HepG2 (cell line): Measurements from ENCODE around the gene ERFL. TPM values are rescaled to one million over a fixed set of nuclear protein-coding genes. Genes with fewer than 3 reads are reported as not detected.

Experiments
- ATAC-seq: fragments of 200-7000 bp; cut with Tn5 transposase; 3 replicates; pipeline ENCODE4 v1.9.1; 2020; ENCODE audit warnings: mild to moderate bottlenecking, moderate library complexity
- BruUV-seq: library from RNA; stranded (reverse); fragments of 400-500 nt; replicated peaks from 2 replicates; lab custom pipeline; 2021; lab: Mats Ljungman, UMichigan
- CTCF ChIA-PET: fragments of 300-600 bp; formaldehyde crosslinking; extraction: SDS; loops from one replicate; lab custom pipeline; 2021; ENCODE audit warnings: low total read pairs, inconsistent platforms, low intra/inter-chr PET ratio; lab: Yijun Ruan, JAX
- POLR2A ChIA-PET: fragments of 350-600 bp; sonication (Branson Sonifier 250); formaldehyde crosslinking; loops from one replicate; lab custom pipeline; 2020; ENCODE audit warnings: antibody characterized with exemption, inconsistent platforms; lab: Yijun Ruan, JAX
- DNase-seq: peaks from one replicate; pipeline ENCODE4 v3.0.0-alpha.2; 2015; ENCODE audit warnings: low spot score
- FAIRE-seq: peaks from 3 replicates; lab custom pipeline; 2011; peaks lifted over from hg19 to GRCh38; lab: Jason Lieb, UNC
- H2AFZ ChIP-seq: one replicate; pipeline ENCODE4 v1.6.1; 2011; ENCODE audit warnings: low read length, inconsistent platforms
- H3K27ac ChIP-seq: fragments of 300-600 bp; 3 replicates; pipeline ENCODE4 v1.8.0; 2011; ENCODE audit warnings: mixed run types, mild to moderate bottlenecking, mixed read lengths, low read length, inconsistent platforms; ENCODE audit not compliant: insufficient read depth; ENCODE audit errors: extremely low read length
- H3K27me3 ChIP-seq, 2 experiments: fragments of 200-600 bp in 1 of 2; 2 replicates in 1 of 2; 3 replicates in 1 of 2; pipeline versions ENCODE4 v1.6.0 to v1.8.0; 2011; ENCODE audit warnings: low read length in 2 of 2, mild to moderate bottlenecking in 2 of 2, moderate library complexity in 2 of 2, inconsistent platforms in 1 of 2; ENCODE audit not compliant: insufficient read depth in 2 of 2, control insufficient read depth in 1 of 2
- H3K36me3 ChIP-seq, 2 experiments: fragments of 200-600 bp in 1 of 2; replicated peaks in 1 of 2; 2 replicates in 1 of 2; 3 replicates in 1 of 2; pipeline versions ENCODE4 v1.5.1 to v1.8.0; 2011; ENCODE audit warnings: low read length in 2 of 2, inconsistent platforms in 1 of 2; ENCODE audit not compliant: insufficient read depth in 2 of 2, control insufficient read depth in 1 of 2
- H3K4me1 ChIP-seq: 2 replicates; pipeline ENCODE4 v1.5.1; 2012; ENCODE audit warnings: low read length, inconsistent platforms; ENCODE audit not compliant: insufficient read depth
- H3K4me2 ChIP-seq: 2 replicates; pipeline ENCODE4 v1.6.0; 2011; ENCODE audit warnings: low read depth, low read length, inconsistent platforms
- H3K4me3 ChIP-seq, 3 experiments: fragments of 200-600 bp in 1 of 3; sonication (generic), shearing (Covaris generic) in 1 of 3; replicated peaks in 1 of 3; 2 replicates each; pipeline ENCODE4 v1.5.1; 2011 to 2016; ENCODE audit warnings: low read length in 3 of 3, inconsistent platforms in 2 of 3, low read depth in 2 of 3, mild to moderate bottlenecking in 2 of 3, control low read depth in 1 of 3, mixed read lengths in 1 of 3; ENCODE audit not compliant: insufficient read depth in 1 of 3
- H3K79me2 ChIP-seq: one replicate; pipeline ENCODE4 v1.6.1; 2011; ENCODE audit warnings: low read length, inconsistent platforms; ENCODE audit not compliant: insufficient read depth
- H3K9ac ChIP-seq: 2 replicates; pipeline ENCODE4 v1.6.0; 2011; ENCODE audit warnings: mild to moderate bottlenecking, low read depth, low read length, inconsistent platforms; ENCODE audit not compliant: insufficient read depth
- H3K9me3 ChIP-seq: 2 replicates; pipeline ENCODE4 v1.5.1; 2012; ENCODE audit warnings: mild to moderate bottlenecking, low read length
- H4K20me1 ChIP-seq: 2 replicates; pipeline ENCODE4 v1.6.0; 2011; ENCODE audit warnings: inconsistent platforms, mild to moderate bottlenecking, low read length, moderate library complexity; ENCODE audit not compliant: insufficient read depth
- CENPT ChIP-seq: sonication (generic); formaldehyde crosslinking; IDR thresholded peaks from 2 replicates; pipeline ENCODE4 v1.8.0; 2022; ENCODE audit warnings: low read depth, mild to moderate bottlenecking, moderate library complexity, missing genetic modification reagents
- FOSL2 ChIP-seq: sonication (generic); formaldehyde crosslinking; IDR thresholded peaks from 2 replicates; pipeline ENCODE4 v1.4.0; 2020; ENCODE audit warnings: missing genetic modification reagents
- HMGA1 ChIP-seq: sonication (generic); formaldehyde crosslinking; conservative IDR thresholded peaks from 2 replicates; pipeline ENCODE4 v1.4.0; 2020; ENCODE audit warnings: missing genetic modification reagents
- MED13 ChIP-seq: sonication (generic); formaldehyde crosslinking; IDR thresholded peaks from 2 replicates; pipeline ENCODE4 v1.5.0; 2020; ENCODE audit warnings: missing genetic modification reagents
- MEF2D ChIP-seq: sonication (generic); formaldehyde crosslinking; IDR thresholded peaks from 2 replicates; pipeline ENCODE4 v1.5.1; 2020; ENCODE audit warnings: mild to moderate bottlenecking, missing genetic modification reagents
- PHF21A ChIP-seq: sonication (generic); formaldehyde crosslinking; IDR thresholded peaks from 2 replicates; pipeline ENCODE4 v1.5.0; 2020; ENCODE audit warnings: mild to moderate bottlenecking, missing genetic modification reagents
- SP5 ChIP-seq: IDR thresholded peaks from 2 replicates; pipeline ENCODE4 v1.6.1; 2016; ENCODE audit warnings: low read depth, borderline replicate concordance
- ZC3H13 ChIP-seq: sonication (generic); formaldehyde crosslinking; IDR thresholded peaks from 2 replicates; pipeline ENCODE4 v1.8.1; 2023; ENCODE audit warnings: mild to moderate bottlenecking, missing genetic modification reagents, moderate library complexity
- ZNF180 ChIP-seq: sonication (generic); formaldehyde crosslinking; IDR thresholded peaks from 2 replicates; pipeline ENCODE4 v1.4.0; 2020; ENCODE audit warnings: low read depth, missing genetic modification reagents, borderline replicate concordance
- ZNF546 ChIP-seq: sonication (generic); formaldehyde crosslinking; conservative IDR thresholded peaks from 2 replicates; pipeline ENCODE4 v1.8.1; 2023; ENCODE audit warnings: mild to moderate bottlenecking, missing genetic modification reagents
- WGBS: methylation state at CpG from one replicate; pipeline ENCODE4 v1.1.6; 2017; ENCODE audit warnings: low lambda C conversion rate; 5-methylcytosine and 5-hydroxymethylcytosine counted together
- in situ Hi-C: cut with HindIII; loops from 2 replicates; pipeline ENCODE4 v1.10.0; 2017; ENCODE audit warnings: low pct_unique_long_range_greater_than_20kb; ENCODE audit not compliant: extremely low pct_ligation_motif_present
- intact Hi-C: fragments of 100-400 bp; cut with micrococcal nuclease; formaldehyde crosslinking; loops from one replicate; pipeline ENCODE4 v1.10.0; 2022; ENCODE audit not compliant: unreplicated experiment
- polyA plus RNA-seq, 8 experiments: library from polyadenylated mRNA; depleted of rRNA in 3 of 8; stranded (reverse) in 7 of 8; unstranded in 1 of 8; fragments of >200 nt; fragmentation: Illumina TruSeq in 4 of 8; extraction: Trizol in 4 of 8; gene quantifications; 2 replicates each; pipeline versions ENCODE4 v1.2.1 to v1.2.3, GENCODE V29; 2011 to 2016; ENCODE audit warnings: low read depth in 4 of 8, missing spikeins in 1 of 8, mixed read lengths in 1 of 8; ENCODE audit not compliant: insufficient read depth in 1 of 8
- total RNA-seq, 5 experiments: library from RNA; depleted of rRNA; stranded (reverse); fragments of >200 nt; fragmentation: Illumina TruSeq; extraction: Trizol; gene quantifications; 2 replicates each; pipeline ENCODE4 v1.2.3, GENCODE V29; 2016; ENCODE audit warnings: low read depth in 1 of 5
- TF ChIP-seq, protein P1 (sequence below): sonication (generic); formaldehyde crosslinking; IDR thresholded peaks from 2 replicates; pipeline ENCODE4 v1.8.1; 2023; ENCODE audit warnings: missing genetic modification reagents, mild to moderate bottlenecking, borderline replicate concordance
- TF ChIP-seq, protein P2 (sequence below): sonication (generic); formaldehyde crosslinking; IDR thresholded peaks from 2 replicates; pipeline ENCODE4 v1.4.0; 2020; ENCODE audit warnings: mild to moderate bottlenecking, missing genetic modification reagents
- TF ChIP-seq, protein P3 (sequence below), 2 experiments: sonication (generic) in 1 of 2; formaldehyde crosslinking in 1 of 2; IDR thresholded peaks; 2 replicates each; pipeline versions ENCODE4 v1.4.0 to v1.6.1; 2018 to 2020; ENCODE audit warnings: missing genetic modification reagents in 2 of 2, borderline replicate concordance in 1 of 2, low read depth in 1 of 2, mild to moderate bottlenecking in 1 of 2, missing biosample characterization in 1 of 2

ERFL gene
- total and polyA plus RNA-seq, 2 of the 13 experiments (the other 11 are each of a cell fraction or from before 2014, with no cell fraction given): not detected

DNA sequence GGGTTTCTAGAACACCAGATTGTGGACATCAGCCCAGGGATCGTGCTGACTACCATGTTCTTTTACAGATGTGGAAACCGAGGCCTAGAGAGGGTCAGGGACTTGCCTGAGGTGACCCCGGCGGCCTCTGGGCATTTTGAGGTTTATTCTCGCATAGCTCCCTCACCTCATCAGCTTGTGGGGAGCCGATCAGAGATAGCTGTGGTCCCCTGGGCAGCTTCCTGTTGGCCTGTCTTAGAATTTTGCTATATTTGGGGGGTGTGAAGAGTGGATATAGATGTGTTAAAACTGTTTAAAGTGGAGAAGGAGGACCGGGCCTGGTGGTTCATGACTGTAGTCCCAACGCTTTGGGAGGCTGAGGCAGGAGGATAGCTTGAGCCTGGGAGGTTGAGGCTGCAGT lies 38.4 kb downstream of the ERFL start:
- no peaks in the 10 kb centered on the region for H3K9me3 ChIP-seq
- H3K4me3 ChIP-seq: no peak overlapping the region
- H3K9ac ChIP-seq: no peak overlapping the region
- ChIA-PET POLR2A (no interaction called here), CTCF (no interaction called here)
- BruUV-seq: no TSS peak
- peaks cover 19% of the 10 kb centered on the region for H3K79me2 ChIP-seq
- 97% methylated on average over 7 of the region's 8 CpGs for WGBS
- peaks cover 8 to 20% of the 10 kb centered on the region in 2 experiments; a peak in 4 of 5 replicates for H3K36me3 ChIP-seq
- ATAC-seq (no peak), FAIRE-seq (no peak), DNase-seq (no peak)
- in situ Hi-C loops: loop anchor here (10.0 kb wide), 1 partner anchor 45 kb away; no protein-coding TSS in a partner anchor
- intact Hi-C loops: no loop called here
- no peaks in the 10 kb centered on the region for H4K20me1 ChIP-seq
- H3K4me2 ChIP-seq: no peak overlapping the region
- H3K27me3 ChIP-seq: no peaks in the 10 kb centered on the region
- H3K4me1 ChIP-seq: peaks cover 45% of the 10 kb centered on the region
- no peak overlapping the region for H2AFZ ChIP-seq
- H3K27ac ChIP-seq: no peak overlapping the region
- TF ChIP-seq, protein P1, sequence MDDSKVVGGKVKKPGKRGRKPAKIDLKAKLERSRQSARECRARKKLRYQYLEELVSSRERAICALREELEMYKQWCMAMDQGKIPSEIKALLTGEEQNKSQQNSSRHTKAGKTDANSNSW (CRISPR knock-in tag): no peak
- TF ChIP-seq ZC3H13 (CRISPR knock-in tag) (no peak), CENPT (no peak), PHF21A (CRISPR knock-in tag) (no peak), MED13 (CRISPR knock-in tag) (no peak), SP5 (no peak), FOSL2 (CRISPR knock-in tag) (no peak), ZNF546 (CRISPR knock-in tag) (no peak), HMGA1 (no peak), MEF2D (CRISPR knock-in tag) (no peak), ZNF180 (no peak)
- TF ChIP-seq, protein P2, sequence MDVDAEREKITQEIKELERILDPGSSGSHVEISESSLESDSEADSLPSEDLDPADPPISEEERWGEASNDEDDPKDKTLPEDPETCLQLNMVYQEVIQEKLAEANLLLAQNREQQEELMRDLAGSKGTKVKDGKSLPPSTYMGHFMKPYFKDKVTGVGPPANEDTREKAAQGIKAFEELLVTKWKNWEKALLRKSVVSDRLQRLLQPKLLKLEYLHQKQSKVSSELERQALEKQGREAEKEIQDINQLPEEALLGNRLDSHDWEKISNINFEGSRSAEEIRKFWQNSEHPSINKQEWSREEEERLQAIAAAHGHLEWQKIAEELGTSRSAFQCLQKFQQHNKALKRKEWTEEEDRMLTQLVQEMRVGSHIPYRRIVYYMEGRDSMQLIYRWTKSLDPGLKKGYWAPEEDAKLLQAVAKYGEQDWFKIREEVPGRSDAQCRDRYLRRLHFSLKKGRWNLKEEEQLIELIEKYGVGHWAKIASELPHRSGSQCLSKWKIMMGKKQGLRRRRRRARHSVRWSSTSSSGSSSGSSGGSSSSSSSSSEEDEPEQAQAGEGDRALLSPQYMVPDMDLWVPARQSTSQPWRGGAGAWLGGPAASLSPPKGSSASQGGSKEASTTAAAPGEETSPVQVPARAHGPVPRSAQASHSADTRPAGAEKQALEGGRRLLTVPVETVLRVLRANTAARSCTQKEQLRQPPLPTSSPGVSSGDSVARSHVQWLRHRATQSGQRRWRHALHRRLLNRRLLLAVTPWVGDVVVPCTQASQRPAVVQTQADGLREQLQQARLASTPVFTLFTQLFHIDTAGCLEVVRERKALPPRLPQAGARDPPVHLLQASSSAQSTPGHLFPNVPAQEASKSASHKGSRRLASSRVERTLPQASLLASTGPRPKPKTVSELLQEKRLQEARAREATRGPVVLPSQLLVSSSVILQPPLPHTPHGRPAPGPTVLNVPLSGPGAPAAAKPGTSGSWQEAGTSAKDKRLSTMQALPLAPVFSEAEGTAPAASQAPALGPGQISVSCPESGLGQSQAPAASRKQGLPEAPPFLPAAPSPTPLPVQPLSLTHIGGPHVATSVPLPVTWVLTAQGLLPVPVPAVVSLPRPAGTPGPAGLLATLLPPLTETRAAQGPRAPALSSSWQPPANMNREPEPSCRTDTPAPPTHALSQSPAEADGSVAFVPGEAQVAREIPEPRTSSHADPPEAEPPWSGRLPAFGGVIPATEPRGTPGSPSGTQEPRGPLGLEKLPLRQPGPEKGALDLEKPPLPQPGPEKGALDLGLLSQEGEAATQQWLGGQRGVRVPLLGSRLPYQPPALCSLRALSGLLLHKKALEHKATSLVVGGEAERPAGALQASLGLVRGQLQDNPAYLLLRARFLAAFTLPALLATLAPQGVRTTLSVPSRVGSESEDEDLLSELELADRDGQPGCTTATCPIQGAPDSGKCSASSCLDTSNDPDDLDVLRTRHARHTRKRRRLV (CRISPR knock-in tag): no peak
- TF ChIP-seq, protein P3, sequence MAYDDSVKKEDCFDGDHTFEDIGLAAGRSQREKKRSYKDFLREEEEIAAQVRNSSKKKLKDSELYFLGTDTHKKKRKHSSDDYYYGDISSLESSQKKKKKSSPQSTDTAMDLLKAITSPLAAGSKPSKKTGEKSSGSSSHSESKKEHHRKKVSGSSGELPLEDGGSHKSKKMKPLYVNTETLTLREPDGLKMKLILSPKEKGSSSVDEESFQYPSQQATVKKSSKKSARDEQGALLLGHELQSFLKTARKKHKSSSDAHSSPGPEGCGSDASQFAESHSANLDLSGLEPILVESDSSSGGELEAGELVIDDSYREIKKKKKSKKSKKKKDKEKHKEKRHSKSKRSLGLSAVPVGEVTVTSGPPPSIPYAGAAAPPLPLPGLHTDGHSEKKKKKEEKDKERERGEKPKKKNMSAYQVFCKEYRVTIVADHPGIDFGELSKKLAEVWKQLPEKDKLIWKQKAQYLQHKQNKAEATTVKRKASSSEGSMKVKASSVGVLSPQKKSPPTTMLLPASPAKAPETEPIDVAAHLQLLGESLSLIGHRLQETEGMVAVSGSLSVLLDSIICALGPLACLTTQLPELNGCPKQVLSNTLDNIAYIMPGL (CRISPR knock-in tag; IDR thresholded peaks at IDR 0.05; ENCODE audit: borderline replicate concordance in 1 of 2, low read depth in 1 of 2): no peak
